ENCODE measurements around the gene KCTD11. TPM values are rescaled to one million over a fixed set of nuclear protein-coding genes. Genes with fewer than 3 reads are reported as not detected.

Gene KCTD11
- total RNA-seq: 7.9 and 8.0 TPM in 2 replicates
- long read RNA-seq, partial matches to known transcripts: 0 of 3 reads
- long read RNA-seq, other reads (novel, unspliced or antisense): 0 of 3 reads

DNA sequence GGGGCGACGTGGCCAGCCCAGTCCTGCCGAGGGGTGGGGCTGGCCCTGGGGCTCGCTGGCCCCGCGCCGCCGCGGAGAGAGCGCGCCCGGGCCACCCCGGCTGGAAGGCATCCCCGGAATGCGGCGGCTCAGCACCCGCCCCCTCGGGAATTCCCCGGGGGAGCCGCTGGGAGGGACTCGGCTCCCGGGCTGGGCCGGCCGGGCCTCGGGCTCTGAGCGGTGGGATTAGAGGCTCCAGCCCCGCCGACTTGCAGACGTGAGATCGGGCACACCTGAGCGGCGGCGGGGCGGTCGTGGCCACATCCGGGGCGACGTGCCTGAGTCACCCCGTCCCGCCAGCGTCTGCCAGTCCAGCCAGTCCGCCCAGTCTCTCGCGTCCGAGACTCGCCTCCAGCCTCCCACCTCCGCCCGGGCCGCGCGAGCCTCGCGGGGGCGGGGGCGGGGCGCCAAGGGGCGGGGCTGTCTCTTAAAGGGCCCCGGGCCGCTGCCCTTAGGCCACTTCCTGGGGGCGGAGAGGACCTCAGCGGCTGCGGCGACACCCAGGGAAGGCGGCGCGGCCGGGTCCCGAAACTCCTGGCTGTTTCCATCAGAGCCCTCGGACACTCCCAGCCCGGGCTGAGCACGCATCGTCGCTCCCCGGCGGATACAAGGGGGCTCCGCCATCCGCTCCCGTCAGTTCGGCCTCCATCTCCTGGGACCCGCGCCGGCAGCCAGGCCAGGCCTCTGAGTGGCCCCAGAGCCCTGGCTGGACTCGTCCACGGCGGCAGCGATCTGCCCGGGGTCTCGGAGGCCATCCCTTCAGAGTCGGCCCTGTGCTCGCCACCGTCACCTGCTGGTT is at the start of gene KCTD11:
KCTD11 (plus strand) TSS at position 498 of the 838 bp plus-strand sequence.
- H3K4me3 Mint-ChIP-seq: peak within 1 kb of the TSS; percentile 85
- H3K27me3 Mint-ChIP-seq (ENCODE audit: low read depth): no peaks in the 10 kb centered on the region
- H3K36me3 Mint-ChIP-seq (ENCODE audit: low read depth): no peaks in the 10 kb centered on the region
- peak within 1 kb of the TSS; percentile 71 for H3K27ac Mint-ChIP-seq (ENCODE audit: unreplicated experiment)
- H3K9me3 Mint-ChIP-seq: no peaks in the 10 kb centered on the region
- TF ChIP-seq, protein P1, sequence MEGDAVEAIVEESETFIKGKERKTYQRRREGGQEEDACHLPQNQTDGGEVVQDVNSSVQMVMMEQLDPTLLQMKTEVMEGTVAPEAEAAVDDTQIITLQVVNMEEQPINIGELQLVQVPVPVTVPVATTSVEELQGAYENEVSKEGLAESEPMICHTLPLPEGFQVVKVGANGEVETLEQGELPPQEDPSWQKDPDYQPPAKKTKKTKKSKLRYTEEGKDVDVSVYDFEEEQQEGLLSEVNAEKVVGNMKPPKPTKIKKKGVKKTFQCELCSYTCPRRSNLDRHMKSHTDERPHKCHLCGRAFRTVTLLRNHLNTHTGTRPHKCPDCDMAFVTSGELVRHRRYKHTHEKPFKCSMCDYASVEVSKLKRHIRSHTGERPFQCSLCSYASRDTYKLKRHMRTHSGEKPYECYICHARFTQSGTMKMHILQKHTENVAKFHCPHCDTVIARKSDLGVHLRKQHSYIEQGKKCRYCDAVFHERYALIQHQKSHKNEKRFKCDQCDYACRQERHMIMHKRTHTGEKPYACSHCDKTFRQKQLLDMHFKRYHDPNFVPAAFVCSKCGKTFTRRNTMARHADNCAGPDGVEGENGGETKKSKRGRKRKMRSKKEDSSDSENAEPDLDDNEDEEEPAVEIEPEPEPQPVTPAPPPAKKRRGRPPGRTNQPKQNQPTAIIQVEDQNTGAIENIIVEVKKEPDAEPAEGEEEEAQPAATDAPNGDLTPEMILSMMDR (conservative IDR thresholded peaks at IDR 0.05): no peak
- peak; percentile 69 for DNase-seq (ENCODE audit: low read depth, low spot score)
- H3K4me1 Mint-ChIP-seq: peaks cover 40% of the 10 kb centered on the region

DNA sequence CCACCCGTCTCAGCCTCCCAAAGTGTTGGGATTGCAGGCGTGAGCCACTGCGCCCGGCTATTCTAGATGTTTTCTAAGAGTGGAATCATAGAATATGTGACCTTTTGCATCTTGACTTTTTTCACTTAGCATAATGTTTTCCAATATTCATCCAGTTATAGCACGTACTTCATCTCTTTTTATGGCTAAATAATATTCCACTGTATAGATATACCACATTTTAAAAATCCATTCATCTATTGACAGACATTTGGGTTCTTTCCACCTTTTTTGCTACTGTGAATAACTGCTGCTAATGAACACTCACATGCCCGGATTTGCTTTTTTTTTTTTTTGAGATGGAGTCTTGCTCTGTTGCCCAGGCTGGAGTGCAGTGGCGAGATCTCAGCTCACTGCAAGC is 47.8 kb upstream of the KCTD11 start:
- H3K27ac Mint-ChIP-seq (ENCODE audit: unreplicated experiment): no peak overlapping the region
- H3K9me3 Mint-ChIP-seq: no peaks in the 10 kb centered on the region
- TF ChIP-seq, protein P1 (conservative IDR thresholded peaks at IDR 0.05): no peak
- peaks cover 16% of the 10 kb centered on the region for H3K4me1 Mint-ChIP-seq
- peaks cover 3% of the 10 kb centered on the region for H3K36me3 Mint-ChIP-seq (ENCODE audit: low read depth)
- H3K27me3 Mint-ChIP-seq (ENCODE audit: low read depth): peaks cover 12% of the 10 kb centered on the region
- no peak for DNase-seq (ENCODE audit: low read depth, low spot score)
- peak overlapping the region; percentile 66 for H3K4me3 Mint-ChIP-seq

- peaks cover 6% of the 10 kb centered on the region for H3K27me3 Mint-ChIP-seq (ENCODE audit: low read depth)
- H3K4me3 Mint-ChIP-seq: peak within 1 kb of the TSS; percentile 99
- no peaks in the 10 kb centered on the region for H3K9me3 Mint-ChIP-seq
- TF ChIP-seq, protein P1 (conservative IDR thresholded peaks at IDR 0.05): no peak
- H3K36me3 Mint-ChIP-seq (ENCODE audit: low read depth): peaks cover 23% of the 10 kb centered on the region
- peaks cover 40% of the 10 kb centered on the region for H3K4me1 Mint-ChIP-seq
- peak; percentile 100 for DNase-seq (ENCODE audit: low read depth, low spot score)
- H3K27ac Mint-ChIP-seq (ENCODE audit: unreplicated experiment): peak within 1 kb of the TSS; percentile 98
Measured at GRCh38 chr17:7306911-7307685, 44.9 kb upstream of the KCTD11 start, which contains the start of gene EIF5A. Gene EIF5A (plus strand): TSS chr17:7307628. CDS start chr17:7309636, 2,008 bp downstream.

DNA sequence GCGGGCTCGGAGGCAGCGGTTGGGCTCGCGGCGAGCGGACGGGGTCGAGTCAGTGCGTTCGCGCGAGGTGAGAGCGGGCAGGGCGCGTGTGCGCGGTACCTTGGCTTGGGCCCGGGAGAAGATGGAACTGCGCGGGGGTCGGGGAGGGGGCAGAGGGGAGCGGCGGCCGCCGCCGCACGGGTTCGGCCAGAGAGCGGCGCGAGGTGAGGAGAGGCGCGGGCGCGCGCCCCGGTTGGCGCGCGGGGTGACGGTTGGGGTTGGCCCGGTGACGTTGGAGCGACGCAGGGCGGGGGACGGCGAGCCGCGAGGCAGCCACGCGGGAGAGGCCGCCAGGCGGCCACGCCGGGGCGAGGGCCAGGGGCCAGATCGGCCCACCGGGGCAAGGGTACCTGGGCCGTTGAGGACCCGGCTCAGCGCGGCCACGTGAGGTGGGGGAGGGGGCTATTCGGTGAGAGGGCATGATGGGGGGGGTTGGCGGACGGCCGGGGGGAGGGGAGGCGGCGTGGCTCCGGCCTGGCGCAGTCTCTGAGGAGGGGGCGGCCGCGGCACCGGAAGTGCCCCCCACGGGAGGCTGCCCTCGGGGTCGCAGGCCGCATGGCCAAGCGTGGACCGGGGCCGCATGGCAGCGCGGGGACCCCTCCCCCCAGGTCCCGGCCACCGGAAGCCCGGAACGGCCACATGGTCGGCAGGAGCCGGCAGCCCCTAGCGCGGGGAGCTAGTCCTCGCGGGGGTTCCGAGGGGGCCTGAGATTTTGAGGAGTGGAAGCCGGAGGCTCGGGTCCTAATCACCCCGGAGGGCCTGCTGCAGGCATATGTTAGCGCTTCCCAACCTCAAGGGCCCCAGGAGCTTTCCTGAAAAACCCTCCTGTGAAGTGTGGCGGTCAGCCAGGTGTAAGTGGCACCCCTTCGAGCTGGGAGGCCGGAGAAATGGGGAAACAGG is 44.0 kb upstream of the KCTD11 start:
- H3K4me1 Mint-ChIP-seq: peaks cover 45% of the 10 kb centered on the region
- peaks cover 29% of the 10 kb centered on the region for H3K36me3 Mint-ChIP-seq (ENCODE audit: low read depth)
- peak; percentile 20 for DNase-seq (ENCODE audit: low read depth, low spot score)
- H3K4me3 Mint-ChIP-seq: peak overlapping the region; percentile 99
- TF ChIP-seq, protein P1 (conservative IDR thresholded peaks at IDR 0.05): peak; percentile 21
- H3K27me3 Mint-ChIP-seq (ENCODE audit: low read depth): peaks cover 6% of the 10 kb centered on the region
- peak overlapping the region; percentile 98 for H3K27ac Mint-ChIP-seq (ENCODE audit: unreplicated experiment)
- no peaks in the 10 kb centered on the region for H3K9me3 Mint-ChIP-seq
